Ishikawa (cell line): ENCODE measurements around the gene KRT79.

Experiments
- CEBPB ChIP-seq: IDR thresholded peaks from 2 replicates; pipeline ENCODE4 v1.6.1; 2012
- CREB1 ChIP-seq: IDR thresholded peaks from 2 replicates; pipeline ENCODE4 v1.6.1; 2012; ENCODE audit warnings: low read depth
- EGR1 ChIP-seq: IDR thresholded peaks from 2 replicates; pipeline ENCODE4 v1.6.1; 2012
- EP300 ChIP-seq: IDR thresholded peaks from 2 replicates; pipeline ENCODE4 v1.6.1; 2012; ENCODE audit warnings: borderline replicate concordance
- FOXM1 ChIP-seq: IDR thresholded peaks from 2 replicates; pipeline ENCODE4 v1.6.1; 2012; ENCODE audit warnings: low read depth, borderline replicate concordance
- NFIC ChIP-seq: IDR thresholded peaks from 2 replicates; pipeline ENCODE4 v1.6.1; 2012
- RAD21 ChIP-seq: IDR thresholded peaks from 2 replicates; pipeline ENCODE4 v1.6.1; 2012; ENCODE audit warnings: low read depth
- TAF1 ChIP-seq: IDR thresholded peaks from 2 replicates; pipeline ENCODE4 v1.6.1; 2012; ENCODE audit warnings: low read depth, mild to moderate bottlenecking
- TCF12 ChIP-seq: IDR thresholded peaks from 2 replicates; pipeline ENCODE4 v1.6.1; 2012; ENCODE audit warnings: low read depth
- TEAD4 ChIP-seq: IDR thresholded peaks from 2 replicates; pipeline ENCODE4 v1.6.1; 2012
- YY1 ChIP-seq: IDR thresholded peaks from 2 replicates; pipeline ENCODE4 v1.6.1; 2012; ENCODE audit warnings: low read depth
- ZBTB7A ChIP-seq: IDR thresholded peaks from 2 replicates; pipeline ENCODE4 v1.6.1; 2012; ENCODE audit warnings: low read depth
- TF ChIP-seq, protein P1 (sequence below): IDR thresholded peaks from 2 replicates; pipeline ENCODE4 v1.6.1; 2012; ENCODE audit warnings: low read depth, mild to moderate bottlenecking
- TF ChIP-seq, protein P2 (sequence below): IDR thresholded peaks from 2 replicates; pipeline ENCODE4 v1.6.1; 2012
- TF ChIP-seq, protein P3 (sequence below): IDR thresholded peaks from 2 replicates; pipeline ENCODE4 v1.6.1; 2012

KRT79 gene

GRCh38 chr12:52797529-52797894, 36.6 kb downstream of the KRT79 start:
- TF ChIP-seq CEBPB (no peak), TAF1 (no peak), EGR1 (no peak), FOXM1 (no peak), EP300 (no peak), ZBTB7A (no peak), TEAD4 (no peak), TCF12 (no peak), RAD21 (no peak), CREB1 (no peak), YY1 (no peak)
- TF ChIP-seq, protein P1, sequence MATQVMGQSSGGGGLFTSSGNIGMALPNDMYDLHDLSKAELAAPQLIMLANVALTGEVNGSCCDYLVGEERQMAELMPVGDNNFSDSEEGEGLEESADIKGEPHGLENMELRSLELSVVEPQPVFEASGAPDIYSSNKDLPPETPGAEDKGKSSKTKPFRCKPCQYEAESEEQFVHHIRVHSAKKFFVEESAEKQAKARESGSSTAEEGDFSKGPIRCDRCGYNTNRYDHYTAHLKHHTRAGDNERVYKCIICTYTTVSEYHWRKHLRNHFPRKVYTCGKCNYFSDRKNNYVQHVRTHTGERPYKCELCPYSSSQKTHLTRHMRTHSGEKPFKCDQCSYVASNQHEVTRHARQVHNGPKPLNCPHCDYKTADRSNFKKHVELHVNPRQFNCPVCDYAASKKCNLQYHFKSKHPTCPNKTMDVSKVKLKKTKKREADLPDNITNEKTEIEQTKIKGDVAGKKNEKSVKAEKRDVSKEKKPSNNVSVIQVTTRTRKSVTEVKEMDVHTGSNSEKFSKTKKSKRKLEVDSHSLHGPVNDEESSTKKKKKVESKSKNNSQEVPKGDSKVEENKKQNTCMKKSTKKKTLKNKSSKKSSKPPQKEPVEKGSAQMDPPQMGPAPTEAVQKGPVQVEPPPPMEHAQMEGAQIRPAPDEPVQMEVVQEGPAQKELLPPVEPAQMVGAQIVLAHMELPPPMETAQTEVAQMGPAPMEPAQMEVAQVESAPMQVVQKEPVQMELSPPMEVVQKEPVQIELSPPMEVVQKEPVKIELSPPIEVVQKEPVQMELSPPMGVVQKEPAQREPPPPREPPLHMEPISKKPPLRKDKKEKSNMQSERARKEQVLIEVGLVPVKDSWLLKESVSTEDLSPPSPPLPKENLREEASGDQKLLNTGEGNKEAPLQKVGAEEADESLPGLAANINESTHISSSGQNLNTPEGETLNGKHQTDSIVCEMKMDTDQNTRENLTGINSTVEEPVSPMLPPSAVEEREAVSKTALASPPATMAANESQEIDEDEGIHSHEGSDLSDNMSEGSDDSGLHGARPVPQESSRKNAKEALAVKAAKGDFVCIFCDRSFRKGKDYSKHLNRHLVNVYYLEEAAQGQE: no peak
- TF ChIP-seq, protein P2, sequence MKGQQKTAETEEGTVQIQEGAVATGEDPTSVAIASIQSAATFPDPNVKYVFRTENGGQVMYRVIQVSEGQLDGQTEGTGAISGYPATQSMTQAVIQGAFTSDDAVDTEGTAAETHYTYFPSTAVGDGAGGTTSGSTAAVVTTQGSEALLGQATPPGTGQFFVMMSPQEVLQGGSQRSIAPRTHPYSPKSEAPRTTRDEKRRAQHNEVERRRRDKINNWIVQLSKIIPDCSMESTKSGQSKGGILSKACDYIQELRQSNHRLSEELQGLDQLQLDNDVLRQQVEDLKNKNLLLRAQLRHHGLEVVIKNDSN: no peak
- TF ChIP-seq, protein P3, sequence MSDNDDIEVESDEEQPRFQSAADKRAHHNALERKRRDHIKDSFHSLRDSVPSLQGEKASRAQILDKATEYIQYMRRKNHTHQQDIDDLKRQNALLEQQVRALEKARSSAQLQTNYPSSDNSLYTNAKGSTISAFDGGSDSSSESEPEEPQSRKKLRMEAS: no peak

DNA sequence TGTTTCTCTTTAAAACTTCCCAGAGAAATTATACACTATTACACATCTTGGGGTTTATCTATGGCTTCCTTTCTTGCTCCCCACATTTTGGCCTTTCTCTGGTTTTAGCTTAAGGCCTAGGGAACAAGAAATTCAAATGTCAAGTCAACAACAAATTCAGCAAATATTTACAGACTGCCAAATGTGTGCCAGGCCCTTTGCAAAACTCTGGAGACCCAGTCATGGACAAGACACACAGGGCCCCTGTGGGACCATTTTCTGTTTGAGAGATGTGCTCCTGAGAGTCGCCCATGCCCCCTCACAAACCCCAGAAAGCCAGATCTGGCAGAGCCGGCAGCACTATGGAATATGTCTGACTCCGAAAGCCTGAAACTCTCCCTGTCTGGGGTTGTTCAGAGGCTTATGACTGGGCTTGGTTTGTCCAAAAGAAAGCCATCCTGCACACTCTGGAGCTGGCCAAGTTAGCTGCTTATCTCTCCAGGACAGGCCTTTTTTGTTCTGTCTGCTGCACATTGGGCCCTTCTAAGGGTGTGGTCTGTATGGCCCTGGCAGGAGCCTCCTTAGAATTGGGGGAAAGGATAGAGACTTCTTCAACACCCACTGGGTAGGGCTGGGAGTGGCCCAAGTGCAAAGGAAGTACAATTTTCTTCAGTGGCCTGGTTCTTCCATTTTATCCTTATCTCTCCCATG, 37.1 kb downstream of the KRT79 start:
- no peak for TF ChIP-seq RAD21
- TF ChIP-seq, protein P2: no peak
- no peak for TF ChIP-seq NFIC
- TF ChIP-seq EGR1: no peak
- no peak for TF ChIP-seq ZBTB7A
- TF ChIP-seq TEAD4: no peak
- TF ChIP-seq, protein P3: no peak
- no peak for TF ChIP-seq TCF12
- TF ChIP-seq, protein P1: no peak
- no peak for TF ChIP-seq CREB1
- no peak for TF ChIP-seq YY1
- TF ChIP-seq FOXM1: no peak
- no peak for TF ChIP-seq CEBPB
- TF ChIP-seq TAF1: no peak
- no peak for TF ChIP-seq EP300

GRCh38 chr12:52796429-52796794, 37.7 kb downstream of the KRT79 start:
- TF ChIP-seq CREB1 (no peak), EP300 (no peak), TAF1 (no peak), RAD21 (no peak), ZBTB7A (no peak), TCF12 (no peak), FOXM1 (no peak), TEAD4 (no peak), EGR1 (no peak), NFIC (no peak), CEBPB (no peak), YY1 (no peak)
- TF ChIP-seq, protein P2: no peak
- TF ChIP-seq, protein P3: no peak
- TF ChIP-seq, protein P1: no peak
